HG03457 (cell line): ENCODE measurements around the gene PRKRA.
"Not testable (repeated sequence)": the region's sequence is repeated elsewhere in the genome, so short reads cannot be mapped to it uniquely, and the experiment has no call there.

Experiments used
- ATAC-seq: cut with Tn5 transposase; IDR thresholded peaks from one replicate; pipeline ENCODE4 v1.9.1; 2021; ENCODE audit warnings: moderate number of reproducible peaks; ENCODE audit not compliant: unreplicated experiment

Gene PRKRA

GRCh38 chr2:178469219-178469849, 18.4 kb upstream of the PRKRA start:
- ATAC-seq, result no peak

DNA sequence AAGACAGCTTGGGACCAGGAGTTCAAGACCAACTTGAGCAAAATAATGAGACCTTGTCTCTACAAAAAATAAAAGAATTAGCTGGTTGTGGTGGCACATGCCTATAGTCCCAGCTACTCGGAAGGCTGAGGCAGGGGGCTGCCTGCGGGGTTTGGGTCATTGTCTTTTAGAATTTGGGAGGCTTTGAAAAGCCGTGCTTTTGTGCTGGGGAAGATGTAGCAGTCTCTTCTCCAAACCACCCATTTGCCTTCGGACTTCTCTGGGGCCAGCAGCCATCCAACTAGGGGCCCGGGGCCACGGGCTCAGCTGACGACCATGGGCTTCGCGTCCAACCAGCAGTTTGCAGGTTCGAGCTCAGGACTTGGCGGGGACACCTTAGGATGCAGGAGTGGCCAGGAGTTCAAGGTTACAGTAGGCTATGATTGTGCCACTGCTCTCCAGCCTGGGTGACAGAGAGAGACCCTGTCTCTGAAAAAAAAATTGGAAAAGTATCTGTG, 6.5 kb upstream of the PRKRA start:
- no peak for ATAC-seq

DNA sequence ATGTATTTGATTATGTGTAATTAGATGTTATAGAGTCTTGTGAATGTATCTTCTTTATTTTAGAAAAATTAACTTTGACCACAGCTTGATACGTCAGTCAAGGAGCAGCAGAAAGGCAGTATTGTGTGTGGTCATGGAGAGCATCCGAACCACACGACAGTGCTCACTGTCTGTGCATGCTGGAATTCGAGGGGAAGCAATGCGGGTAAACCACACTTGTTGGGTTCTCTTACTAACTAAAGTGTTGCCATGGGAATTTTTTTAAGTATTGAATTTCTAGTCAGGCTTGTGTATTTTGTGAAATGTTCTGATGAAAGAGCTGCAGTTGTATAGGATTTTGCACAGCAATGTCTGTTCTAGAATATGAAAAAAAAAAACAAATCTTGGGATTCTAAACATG, 5.0 kb upstream of the PRKRA start:
- no peak for ATAC-seq

DNA sequence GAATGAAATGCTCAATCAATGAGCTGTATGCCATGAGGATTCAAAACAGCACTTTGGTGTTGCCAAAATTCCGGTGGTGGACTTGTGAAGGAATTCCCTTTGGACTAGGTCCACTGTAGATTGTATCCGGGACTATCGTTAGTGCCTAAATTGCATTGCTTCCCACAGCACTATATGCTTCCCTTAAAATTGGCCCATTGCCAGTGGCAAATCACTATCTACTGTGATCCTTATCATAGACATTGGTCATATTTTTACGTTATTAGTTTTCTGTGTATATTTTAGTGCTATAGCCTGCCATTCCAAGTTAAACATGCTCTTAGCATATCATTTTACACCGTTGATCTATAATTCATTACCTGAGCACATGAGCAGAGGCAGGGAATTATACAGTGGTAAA, 1.9 kb upstream of the PRKRA start:
- no peak for ATAC-seq

DNA sequence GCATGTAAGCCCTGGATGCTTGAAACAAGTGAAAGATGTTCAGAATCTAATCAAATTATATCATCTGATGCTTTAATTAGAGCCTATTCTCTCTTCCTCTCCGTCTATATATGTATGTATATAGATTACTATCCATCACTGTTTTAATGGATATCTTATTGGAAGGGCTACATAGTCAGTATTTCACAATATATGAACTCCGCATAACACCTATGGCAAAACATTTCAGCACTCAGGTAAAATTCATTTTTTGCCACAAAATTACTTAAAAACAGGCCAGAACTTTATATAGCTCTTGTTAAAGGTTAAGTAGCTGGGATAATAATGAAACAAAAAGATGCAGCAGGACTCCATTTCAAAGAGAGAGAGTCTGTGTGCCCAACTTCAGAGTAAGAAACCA, 1.4 kb upstream of the PRKRA start:
- ATAC-seq, result no peak

DNA sequence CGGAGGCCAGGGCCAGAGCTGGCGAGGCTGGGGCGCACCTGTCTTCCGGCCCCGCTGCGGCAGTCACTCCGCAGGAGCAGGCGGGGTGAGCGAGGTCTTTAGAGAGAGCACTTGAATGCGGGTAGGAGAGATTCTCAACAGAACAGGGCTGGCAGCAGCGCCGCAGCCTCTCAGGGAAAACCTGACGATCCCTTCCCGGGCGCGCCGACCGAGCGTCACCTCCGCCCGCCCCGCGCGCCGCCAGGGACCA, 526 bp downstream of the PRKRA start:
- peak; percentile 38 for ATAC-seq

GRCh38 chr2:178449700-178450523, 1.1 kb downstream of the PRKRA start:
- ATAC-seq, result no peak

DNA sequence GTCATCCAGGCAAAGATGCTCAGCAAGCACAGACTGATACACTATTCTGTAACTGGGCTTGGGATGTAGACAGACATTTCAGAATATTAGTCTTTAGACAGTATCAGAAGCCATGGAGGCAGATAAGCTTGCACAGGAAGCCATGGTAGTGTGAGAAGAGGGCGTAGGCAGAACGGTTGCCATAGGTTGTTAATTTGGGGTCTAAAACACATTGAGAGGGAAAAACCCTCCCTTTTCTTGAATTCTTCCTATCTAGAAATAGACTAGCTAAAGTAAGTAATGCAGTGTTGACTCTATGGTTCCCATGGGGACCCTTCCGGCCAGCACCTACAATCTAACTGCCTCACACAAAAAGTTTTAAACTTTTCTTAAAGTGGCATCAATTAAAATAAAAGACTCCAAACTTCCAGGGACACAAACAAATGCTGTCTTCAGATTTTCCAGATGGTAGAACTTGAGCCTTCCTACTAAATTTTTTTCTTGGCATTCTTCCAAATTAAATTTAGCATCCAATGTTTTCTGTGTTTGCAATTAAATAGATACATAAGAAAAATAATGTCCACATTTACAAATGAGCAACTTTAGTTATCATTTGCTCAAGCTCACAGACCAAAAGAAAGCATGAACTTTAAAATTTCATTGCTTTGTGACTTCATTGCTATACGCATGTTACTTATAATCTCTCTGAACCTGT, 1.9 kb downstream of the PRKRA start:
- no peak for ATAC-seq

DNA sequence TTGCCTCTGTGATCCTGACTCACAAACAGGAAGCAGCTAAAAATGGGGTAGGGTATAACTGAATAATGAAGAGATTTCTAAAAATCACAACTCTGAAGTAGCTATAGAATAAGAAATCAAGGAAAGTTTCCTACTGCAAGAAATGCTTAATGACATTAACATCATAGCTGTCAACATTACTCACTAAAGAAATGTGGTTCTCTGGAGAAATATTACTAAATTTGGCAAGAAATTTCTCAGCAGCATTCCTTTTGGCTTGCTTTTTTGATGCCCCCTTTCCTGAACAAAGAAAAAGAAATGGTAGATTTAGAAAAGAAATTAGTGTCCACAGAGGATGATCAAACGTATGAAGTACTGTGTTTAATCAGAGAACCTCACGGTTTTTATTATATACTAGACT, 9.5 kb downstream of the PRKRA start:
- no peak for ATAC-seq

GRCh38 chr2:178436662-178437061, 14.3 kb downstream of the PRKRA start:
- ATAC-seq, result no peak

DNA sequence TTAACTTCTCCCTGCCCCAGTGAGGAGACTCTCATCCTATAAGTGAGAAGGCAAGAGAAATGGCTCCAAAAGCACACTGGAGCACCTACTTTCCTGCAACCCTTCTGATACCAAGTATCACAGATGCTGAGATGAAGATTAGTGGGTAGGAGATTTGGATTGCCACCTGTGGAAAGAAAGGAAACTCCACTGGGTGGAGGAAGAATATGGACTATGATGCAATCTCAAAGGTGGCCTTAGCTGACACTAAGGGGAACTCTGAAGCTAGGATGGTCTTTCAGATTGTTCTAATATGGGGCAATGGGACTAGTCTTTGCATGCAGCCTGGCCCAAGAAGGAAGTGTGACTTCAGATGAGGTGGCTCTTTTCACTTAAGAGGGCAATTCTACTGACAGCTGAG, 21.6 kb downstream of the PRKRA start:
- no peak for ATAC-seq

GRCh38 chr2:178428396-178428806, 22.6 kb downstream of the PRKRA start:
- ATAC-seq, result no peak

DNA sequence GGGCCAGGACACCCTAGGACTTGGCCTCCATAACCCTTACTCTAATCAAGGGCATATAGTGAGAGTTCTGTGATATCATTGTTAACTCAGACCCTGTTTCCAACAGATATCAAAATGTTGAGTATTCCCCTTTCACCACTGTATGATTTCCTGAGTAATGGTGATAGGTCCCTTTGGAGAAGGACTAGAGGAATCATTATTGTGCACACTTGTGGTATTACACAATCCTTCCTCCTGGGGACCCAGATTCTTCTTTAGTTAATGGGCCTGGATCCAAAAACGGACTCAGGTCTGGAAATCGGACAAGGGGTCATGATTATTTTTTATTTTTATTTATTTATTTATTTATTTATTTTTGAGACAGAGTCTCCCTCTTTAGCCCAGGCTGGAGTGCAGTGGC, 23.5 kb downstream of the PRKRA start:
- ATAC-seq, result no peak

DNA sequence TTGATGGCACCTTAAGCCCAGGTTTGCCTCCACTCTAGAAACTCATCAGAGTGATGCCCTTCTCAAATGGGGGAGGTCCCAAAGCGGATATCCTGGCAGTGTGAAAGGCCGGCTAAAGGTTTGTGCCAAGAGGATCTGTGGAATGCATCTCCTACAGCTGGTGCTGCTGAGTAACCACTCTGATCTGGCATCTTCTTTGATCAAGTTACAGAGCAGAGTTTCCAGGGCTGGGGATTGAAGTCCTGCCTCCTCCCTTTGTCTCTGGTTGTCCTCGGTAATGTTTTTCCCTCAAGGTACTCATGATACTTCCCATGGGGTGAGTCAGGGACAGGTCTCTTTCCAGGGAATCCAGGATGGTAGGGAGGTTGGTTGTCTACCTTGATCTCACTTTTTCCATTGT, 24.6 kb downstream of the PRKRA start:
- ATAC-seq, result no peak

GRCh38 chr2:178425255-178425827, 25.6 kb downstream of the PRKRA start:
- ATAC-seq, result no peak

DNA sequence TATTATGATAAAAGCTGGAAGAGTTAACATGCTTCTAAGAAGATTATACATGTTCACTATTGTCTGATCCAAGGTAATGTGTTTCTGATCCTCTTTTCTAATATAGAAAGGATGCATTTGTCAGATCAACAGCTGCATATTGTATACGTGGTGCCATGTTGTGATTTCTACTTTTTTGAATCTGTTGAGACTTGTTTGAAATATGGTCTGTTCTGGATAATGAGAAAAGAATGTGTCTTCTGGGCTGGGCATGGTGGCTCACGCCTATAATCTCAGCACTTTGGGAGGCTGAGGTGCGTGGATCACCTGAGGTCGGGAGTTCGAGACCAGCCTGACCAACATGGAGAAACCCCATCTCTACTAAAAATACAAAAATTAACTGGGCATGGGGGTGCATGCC, 27.2 kb downstream of the PRKRA start:
- not testable (repeated sequence) for ATAC-seq

- no peak for ATAC-seq
Measured at GRCh38 chr2:178422097-178422496, 28.9 kb downstream of the PRKRA start.

DNA sequence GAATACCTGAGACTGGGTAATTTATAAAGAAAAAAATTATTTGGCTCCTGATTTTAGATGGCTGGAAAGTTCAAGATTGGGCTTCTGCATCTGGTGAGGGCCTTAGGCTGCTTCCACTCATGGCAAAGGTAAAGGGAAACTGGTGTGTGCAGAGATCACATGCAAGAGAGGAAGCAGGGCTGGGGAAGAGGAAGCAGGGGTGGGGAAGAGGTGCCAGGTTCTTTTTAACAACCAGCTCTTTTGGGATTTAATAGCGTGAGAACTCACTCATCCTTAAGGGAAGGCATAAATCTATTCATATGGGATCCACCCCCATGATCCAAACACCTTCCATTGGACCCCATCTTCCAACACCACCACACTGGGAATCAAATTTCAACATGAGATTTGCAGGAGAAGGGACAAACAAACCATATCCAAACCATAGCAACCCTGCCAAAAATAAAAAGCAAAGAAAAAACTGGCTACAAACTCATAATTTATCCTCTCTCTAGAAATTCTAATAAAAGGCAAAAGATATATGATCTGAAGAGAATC, 30.4 kb downstream of the PRKRA start:
- no peak for ATAC-seq

DNA sequence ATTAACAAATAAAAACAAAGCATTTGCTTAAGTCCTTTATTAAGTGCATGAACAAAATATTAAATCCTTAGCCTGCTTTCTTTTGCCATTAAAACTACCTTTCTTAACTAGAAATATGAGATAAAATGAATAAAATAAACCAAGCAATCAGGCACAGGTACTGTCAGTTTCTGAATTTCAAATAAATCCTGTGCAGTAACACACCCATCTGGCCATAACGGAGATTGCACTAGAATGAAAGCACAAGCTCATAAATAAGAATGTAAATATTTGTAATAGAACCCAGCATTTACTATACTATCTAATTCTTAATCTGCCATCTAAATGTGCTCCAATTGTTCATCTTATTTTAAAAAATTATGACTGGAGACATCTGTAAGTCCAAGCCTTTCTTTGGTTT, 31.9 kb downstream of the PRKRA start:
- ATAC-seq, result no peak

GRCh38 chr2:178418426-178418825, 32.5 kb downstream of the PRKRA start:
- ATAC-seq, result no peak

DNA sequence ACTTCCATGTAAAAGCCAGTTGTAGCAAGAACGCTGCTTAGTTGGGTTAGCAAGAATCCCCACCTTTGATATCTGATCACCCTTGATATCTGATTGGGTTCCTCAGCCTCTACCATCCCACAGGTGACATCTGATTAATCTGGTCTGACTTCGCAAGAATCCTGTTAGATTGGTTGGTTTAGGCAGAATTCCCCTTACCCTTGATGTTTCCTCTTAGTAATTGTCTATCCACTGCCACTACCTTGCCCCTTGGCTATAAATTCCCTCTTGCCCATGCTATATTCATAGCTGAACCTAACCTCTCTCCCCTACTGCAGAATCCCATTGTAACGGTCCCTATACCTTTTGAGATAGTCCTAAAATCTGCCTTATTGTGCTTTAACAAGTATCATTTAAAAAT, 33.1 kb downstream of the PRKRA start:
- ATAC-seq, result no peak

- ATAC-seq, result no peak
Measured at GRCh38 chr2:178415979-178416378, 35.0 kb downstream of the PRKRA start.
